NB4 (cell line): ENCODE measurements around the gene TMIE.

Experiments
- POLR2A ChIP-seq: IDR thresholded peaks from 2 replicates; pipeline ENCODE4 v1.6.1; 2011; ENCODE audit warnings: mild to moderate bottlenecking; ENCODE audit not compliant: insufficient read length; ENCODE audit errors: extremely low read depth
- TF ChIP-seq, protein P1 (sequence below): IDR thresholded peaks from one replicate; pipeline ENCODE4 v1.5.1; 2012; ENCODE audit warnings: low read depth, low read length
- TF ChIP-seq, protein P2 (sequence below): IDR thresholded peaks from 2 replicates; pipeline ENCODE4 v1.6.1; 2011; ENCODE audit warnings: low read depth, low read length

DNA sequence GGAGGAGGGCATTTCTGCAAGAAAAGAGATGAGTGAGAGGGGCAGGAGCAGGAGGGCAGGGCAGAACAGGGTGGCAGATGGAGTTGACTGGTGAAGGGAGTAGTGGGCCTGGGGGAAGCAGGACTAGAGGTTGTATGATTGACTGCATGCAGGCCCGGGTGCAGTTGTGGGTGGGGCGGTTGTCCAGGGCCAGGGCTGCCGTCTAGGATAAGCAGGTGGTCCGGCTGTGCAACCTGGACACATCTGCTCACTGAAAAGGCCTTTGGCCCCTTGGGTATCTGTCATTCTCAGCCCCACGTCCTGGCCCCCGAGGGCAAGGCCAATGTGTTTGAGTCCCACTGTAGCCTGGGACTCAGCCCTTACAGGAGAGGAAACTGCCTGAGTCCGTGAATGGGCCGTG is 33.1 kb upstream of the TMIE start:
- TF ChIP-seq, protein P1, sequence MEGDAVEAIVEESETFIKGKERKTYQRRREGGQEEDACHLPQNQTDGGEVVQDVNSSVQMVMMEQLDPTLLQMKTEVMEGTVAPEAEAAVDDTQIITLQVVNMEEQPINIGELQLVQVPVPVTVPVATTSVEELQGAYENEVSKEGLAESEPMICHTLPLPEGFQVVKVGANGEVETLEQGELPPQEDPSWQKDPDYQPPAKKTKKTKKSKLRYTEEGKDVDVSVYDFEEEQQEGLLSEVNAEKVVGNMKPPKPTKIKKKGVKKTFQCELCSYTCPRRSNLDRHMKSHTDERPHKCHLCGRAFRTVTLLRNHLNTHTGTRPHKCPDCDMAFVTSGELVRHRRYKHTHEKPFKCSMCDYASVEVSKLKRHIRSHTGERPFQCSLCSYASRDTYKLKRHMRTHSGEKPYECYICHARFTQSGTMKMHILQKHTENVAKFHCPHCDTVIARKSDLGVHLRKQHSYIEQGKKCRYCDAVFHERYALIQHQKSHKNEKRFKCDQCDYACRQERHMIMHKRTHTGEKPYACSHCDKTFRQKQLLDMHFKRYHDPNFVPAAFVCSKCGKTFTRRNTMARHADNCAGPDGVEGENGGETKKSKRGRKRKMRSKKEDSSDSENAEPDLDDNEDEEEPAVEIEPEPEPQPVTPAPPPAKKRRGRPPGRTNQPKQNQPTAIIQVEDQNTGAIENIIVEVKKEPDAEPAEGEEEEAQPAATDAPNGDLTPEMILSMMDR: no peak
- TF ChIP-seq POLR2A: no peak
- TF ChIP-seq, protein P2, sequence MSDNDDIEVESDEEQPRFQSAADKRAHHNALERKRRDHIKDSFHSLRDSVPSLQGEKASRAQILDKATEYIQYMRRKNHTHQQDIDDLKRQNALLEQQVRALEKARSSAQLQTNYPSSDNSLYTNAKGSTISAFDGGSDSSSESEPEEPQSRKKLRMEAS: no peak
